Gastrocnemius medialis (tissue), 4 donors: ENCODE data around the gene CALY. TPM values are rescaled to one million over a fixed set of nuclear protein-coding genes. Genes with fewer than 3 reads are reported as not detected.

Experiments used
- ATAC-seq, 2 donors: fragments of 150-250 bp; one replicate each; pipeline ENCODE4 v1.9.1; 2016
- DNase-seq, 2 donors: peaks; one replicate each; pipeline ENCODE4 v3.0.0-alpha.2; 2019
- H3K27ac ChIP-seq, 4 donors: fragments of 200-600 bp; sonication (generic); 1 replicate in 1 of 4; 2 replicates in 3 of 4; pipeline ENCODE4 v1.5.1; 2016 to 2018; ENCODE audit warnings: mild to moderate bottlenecking in 2 of 4, moderate library complexity in 1 of 4
- H3K27me3 ChIP-seq, 3 donors: fragments of 200-600 bp; sonication (generic) in 2 of 3; 1 replicate in 1 of 3; 2 replicates in 2 of 3; pipeline versions ENCODE4 v1.5.1 to v1.6.0; 2016 to 2019; ENCODE audit warnings: mild to moderate bottlenecking in 1 of 3, moderate library complexity in 1 of 3
- H3K36me3 ChIP-seq, 2 donors: fragments of 200-600 bp; sonication (generic) in 1 of 2; one replicate each; pipeline ENCODE4 v1.5.1; 2017 to 2018
- H3K4me1 ChIP-seq, 2 donors: fragments of 200-600 bp; sonication (generic) in 1 of 2; one replicate each; pipeline ENCODE4 v1.5.1; 2016 to 2017; ENCODE audit warnings: mild to moderate bottlenecking in 2 of 2
- H3K4me3 ChIP-seq, 4 donors: fragments of 200-600 bp; sonication (generic) in 3 of 4; 1 replicate in 1 of 4; 2 replicates in 3 of 4; pipeline ENCODE4 v1.5.1; 2016 to 2019; ENCODE audit warnings: mild to moderate bottlenecking in 2 of 4
- H3K9me3 ChIP-seq, 3 donors: fragments of 200-600 bp; sonication (generic) in 2 of 3; 1 replicate in 1 of 3; 2 replicates in 2 of 3; pipeline ENCODE4 v1.5.1; 2016 to 2019
- CTCF ChIP-seq, 5 experiments: fragments of 450-650 bp in 3 of 5; fragments of 200-600 bp in 2 of 5; sonication (generic) in 2 of 5; IDR thresholded peaks in 4 of 5; conservative IDR thresholded peaks in 1 of 5; 1 replicate in 4 of 5; 2 replicates in 1 of 5; pipeline ENCODE4 v1.5.1; 2016 to 2019; ENCODE audit warnings: antibody characterized with exemption in 5 of 5, mild to moderate bottlenecking in 3 of 5, moderate library complexity in 3 of 5
- POLR2A ChIP-seq, 2 donors: fragments of 450-650 bp; IDR thresholded peaks; one replicate each; pipeline ENCODE4 v1.6.1; 2017; ENCODE audit warnings: antibody characterized with exemption in 2 of 2, mild to moderate bottlenecking in 2 of 2, moderate library complexity in 2 of 2
- in situ Hi-C, 4 donors: fragments of 200-750 bp; cut with MboI; loops; one replicate each; pipeline versions ENCODE4 v1.15.0 to v1.8.0; 2017; ENCODE audit warnings: low sequenced_read_pairs in 4 of 4
- intact Hi-C: fragments of 100-400 bp; cut with DNase I; formaldehyde crosslinking; loops from one replicate; pipeline ENCODE4 v1.15.1; 2023; ENCODE audit warnings: low total_unique reads
- total RNA-seq, 4 donors: library from RNA; depleted of rRNA; stranded (reverse); fragments of >200 nt; gene quantifications; one replicate each; pipeline versions ENCODE4 v1.1.0 to v1.2.3, GENCODE V29; 2016

The CALY gene
- total RNA-seq, 4 donors from 2014 or later = not detected

- no peak for DNase-seq
- TF ChIP-seq POLR2A (IDR thresholded peaks at IDR 0.05) (no peak), CTCF (IDR thresholded peaks at IDR 0.05 in 4 of 5, conservative IDR thresholded peaks at IDR 0.05 in 1 of 5) (no peak)
- intact Hi-C loops = no loop called here
Measured at GRCh38 chr10:133334503-133335245, 2.0 kb downstream of the CALY start.

GRCh38 chr10:133332936-133333699 lies 3.6 kb downstream of the CALY start:
- no peak overlapping the region for H3K27ac ChIP-seq
- DNase-seq (no peak), ATAC-seq (no peak)
- peaks cover 62 to 80% (median 71%) of the 10 kb centered on the region in 3 donors for H3K27me3 ChIP-seq
- in situ Hi-C loops = no loop called here
- peaks cover 5 to 21% of the 10 kb centered on the region in 2 donors for H3K4me1 ChIP-seq
- no peaks in the 10 kb centered on the region for H3K9me3 ChIP-seq
- intact Hi-C loops = no loop called here
- no peaks in the 10 kb centered on the region for H3K36me3 ChIP-seq
- H3K4me3 ChIP-seq = no peak overlapping the region
- TF ChIP-seq CTCF (IDR thresholded peaks at IDR 0.05 in 4 of 5, conservative IDR thresholded peaks at IDR 0.05 in 1 of 5) = no peak
- no peak for TF ChIP-seq POLR2A (IDR thresholded peaks at IDR 0.05)

More at GRCh38 chr10:133334503-133335245, 2.0 kb downstream of the CALY start:
- H3K27me3 ChIP-seq = peaks cover 59 to 81% (median 69%) of the 10 kb centered on the region in 3 donors
- H3K4me1 ChIP-seq = peaks cover 5 to 19% of the 10 kb centered on the region in 2 donors
- no peaks in the 10 kb centered on the region for H3K9me3 ChIP-seq
- in situ Hi-C loops = no loop called here
- H3K4me3 ChIP-seq = peak overlapping the region; percentile 24 to 48 (median 32)
- no peak overlapping the region for H3K27ac ChIP-seq
- no peak for ATAC-seq
- H3K36me3 ChIP-seq = no peaks in the 10 kb centered on the region

GRCh38 chr10:133329491-133330202 lies 7.0 kb downstream of the CALY start:
- Histone ChIP-seq H3K27ac (no peak overlapping the region), H3K9me3 (no peaks in the 10 kb centered on the region), H3K36me3 (no peaks in the 10 kb centered on the region), H3K4me1 (peaks cover 0 to 6% of the 10 kb centered on the region in 2 donors), H3K27me3 (peaks cover 62 to 79% (median 69%) of the 10 kb centered on the region in 3 donors), H3K4me3 (peak overlapping the region; percentile 18 to 42 (median 25))
- ATAC-seq (peak; percentile 89 to 95), DNase-seq (peak; percentile 48 to 64)
- in situ Hi-C loops (no loop called here), intact Hi-C loops (loop anchor here (10.0 kb wide), 1 partner anchor 195 kb away; the partner anchor contains the start of gene CYP2E1)
- TF ChIP-seq CTCF (IDR thresholded peaks at IDR 0.05 in 4 of 5, conservative IDR thresholded peaks at IDR 0.05 in 1 of 5) (peak; percentile 83 to 97 (median 86)), POLR2A (IDR thresholded peaks at IDR 0.05) (no peak)

GRCh38 chr10:133328358-133329343 lies 8.0 kb downstream of the CALY start:
- Histone ChIP-seq H3K4me3 (no peak overlapping the region), H3K4me1 (peaks cover 0 to 6% of the 10 kb centered on the region in 2 donors), H3K27me3 (peaks cover 62 to 83% (median 68%) of the 10 kb centered on the region in 3 donors), H3K27ac (no peak overlapping the region), H3K9me3 (no peaks in the 10 kb centered on the region), H3K36me3 (no peaks in the 10 kb centered on the region)
- intact Hi-C loops = loop anchor here (10.0 kb wide), 1 partner anchor 196 kb away; the partner anchor contains the start of gene CYP2E1
- TF ChIP-seq POLR2A (IDR thresholded peaks at IDR 0.05) (no peak), CTCF (IDR thresholded peaks at IDR 0.05 in 4 of 5, conservative IDR thresholded peaks at IDR 0.05 in 1 of 5) (no peak)
- DNase-seq = no peak
- no peak for ATAC-seq
- in situ Hi-C loops = no loop called here
